ENCODE measurements around the gene XBP1.

XBP1 gene

GRCh38 chr22:28779833-28780232, 20.5 kb downstream of the XBP1 start:
- TF ChIP-seq CTCF (IDR thresholded peaks at IDR 0.05; ENCODE audit: low read depth, low read length) = no peak
- H3K27ac ChIP-seq = no peak overlapping the region
- peaks cover 76% of the 10 kb centered on the region for H3K36me3 ChIP-seq
- H3K27me3 ChIP-seq (ENCODE audit: insufficient read depth, low read depth, severe bottlenecking) = no peaks in the 10 kb centered on the region
- H3K4me3 ChIP-seq (ENCODE audit: low read depth, low read length) = no peak overlapping the region
- no peaks in the 10 kb centered on the region for H3K9me3 ChIP-seq (ENCODE audit: severe bottlenecking)
- DNase-seq = no peak

- no peak for TF ChIP-seq CTCF (IDR thresholded peaks at IDR 0.05; ENCODE audit: low read depth, low read length)
These were observed 26.0 kb downstream of the XBP1 start for GRCh38 chr22:28774378-28774777.

GRCh38 chr22:28773461-28773867, 26.9 kb downstream of the XBP1 start:
- Histone ChIP-seq H3K4me3 (ENCODE audit: low read depth, low read length) (peak overlapping the region; percentile 89), H3K27me3 (ENCODE audit: insufficient read depth, low read depth, severe bottlenecking) (no peaks in the 10 kb centered on the region), H3K36me3 (peaks cover 33% of the 10 kb centered on the region), H3K9me3 (ENCODE audit: severe bottlenecking) (peaks cover 3% of the 10 kb centered on the region), H3K27ac (no peak overlapping the region; the same call in 1 of the 2 replicates)
- no peak for DNase-seq
- no peak for TF ChIP-seq CTCF (IDR thresholded peaks at IDR 0.05; ENCODE audit: low read depth, low read length)

More at GRCh38 chr22:28774378-28774777, 26.0 kb downstream of the XBP1 start:
- DNase-seq = no peak
- Histone ChIP-seq H3K4me3 (ENCODE audit: low read depth, low read length) (no peak overlapping the region), H3K9me3 (ENCODE audit: severe bottlenecking) (no peaks in the 10 kb centered on the region), H3K36me3 (peaks cover 36% of the 10 kb centered on the region), H3K27ac (no peak overlapping the region), H3K27me3 (ENCODE audit: insufficient read depth, low read depth, severe bottlenecking) (no peaks in the 10 kb centered on the region)

- H3K4me3 ChIP-seq (ENCODE audit: low read depth, low read length) = peak within 1 kb of the TSS; percentile 89
- H3K9me3 ChIP-seq (ENCODE audit: severe bottlenecking) = peaks cover 3% of the 10 kb centered on the region
- peak within 1 kb of the TSS; percentile 93 for H3K27ac ChIP-seq
- no peaks in the 10 kb centered on the region for H3K27me3 ChIP-seq (ENCODE audit: insufficient read depth, low read depth, severe bottlenecking)
- DNase-seq = peak; percentile 96
- peak; percentile 33; the same call in 1 of the 2 replicates for TF ChIP-seq CTCF (IDR thresholded peaks at IDR 0.05; ENCODE audit: low read depth, low read length)
- peaks cover 27% of the 10 kb centered on the region for H3K36me3 ChIP-seq
These were observed 27.5 kb downstream of the XBP1 start, which contains the start of gene CCDC117 for GRCh38 chr22:28772633-28773460. Gene CCDC117 (plus strand): TSS chr22:28772695. CDS start chr22:28772850, 155 bp downstream.

- DNase-seq = no peak
These were observed 29.1 kb downstream of the XBP1 start for GRCh38 chr22:28771195-28771791.

More at GRCh38 chr22:28771195-28771791, 29.1 kb downstream of the XBP1 start:
- no peak for TF ChIP-seq CTCF (IDR thresholded peaks at IDR 0.05; ENCODE audit: low read depth, low read length)
- peaks cover 3% of the 10 kb centered on the region for H3K9me3 ChIP-seq (ENCODE audit: severe bottlenecking)
- H3K27ac ChIP-seq = no peak overlapping the region
- peaks cover 19% of the 10 kb centered on the region for H3K36me3 ChIP-seq
- no peak overlapping the region for H3K4me3 ChIP-seq (ENCODE audit: low read depth, low read length)
- no peaks in the 10 kb centered on the region for H3K27me3 ChIP-seq (ENCODE audit: insufficient read depth, low read depth, severe bottlenecking)

All from WERI-Rb-1 (cell line).